Astrocyte (in vitro differentiated cells and primary cell): ENCODE measurements around the gene PATJ.

Experiments used
- CTCF ChIP-seq: IDR thresholded peaks from 2 replicates; pipeline ENCODE4 v1.5.1; 2011; ENCODE audit warnings: low read depth, mild to moderate bottlenecking, inconsistent platforms, low read length, moderate library complexity; ENCODE audit not compliant: insufficient read depth
- EZH2 ChIP-seq: IDR thresholded peaks from 2 replicates; pipeline ENCODE4 v1.6.1; 2012; ENCODE audit warnings: mild to moderate bottlenecking, low read length, inconsistent platforms; ENCODE audit not compliant: insufficient read depth

- TF ChIP-seq CTCF: no peak
- no peak for TF ChIP-seq EZH2
Measured at GRCh38 chr1:61819421-61819820, 77.1 kb downstream of the PATJ start.
